LNCAP (cell line): ENCODE results near the gene NFATC2.

Source experiments
- CTCF ChIP-seq: fragments of 450-650 bp; IDR thresholded peaks from 2 replicates; pipeline ENCODE4 v1.5.1; 2017; ENCODE audit warnings: mild to moderate bottlenecking

The NFATC2 gene

DNA sequence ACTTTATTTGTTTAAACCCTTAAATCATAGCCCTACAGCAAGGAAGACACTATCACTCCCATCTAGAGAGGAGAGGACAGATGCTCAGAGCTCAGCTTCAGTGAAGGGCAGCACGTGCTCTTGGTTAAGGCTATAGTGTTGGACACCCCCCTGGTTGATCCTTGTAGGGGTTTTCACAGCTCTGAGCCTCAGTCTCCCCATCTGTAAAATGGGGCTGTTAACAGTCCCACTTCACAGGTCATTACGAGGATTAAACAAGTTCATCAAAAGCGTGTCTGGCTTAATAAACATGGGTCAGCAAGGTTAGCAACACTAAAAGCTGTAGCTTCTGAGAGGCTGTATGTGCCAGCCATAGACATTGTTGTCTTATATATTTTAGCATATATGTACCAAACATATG, 82.4 kb downstream of the NFATC2 start:
- no peak for TF ChIP-seq CTCF

DNA sequence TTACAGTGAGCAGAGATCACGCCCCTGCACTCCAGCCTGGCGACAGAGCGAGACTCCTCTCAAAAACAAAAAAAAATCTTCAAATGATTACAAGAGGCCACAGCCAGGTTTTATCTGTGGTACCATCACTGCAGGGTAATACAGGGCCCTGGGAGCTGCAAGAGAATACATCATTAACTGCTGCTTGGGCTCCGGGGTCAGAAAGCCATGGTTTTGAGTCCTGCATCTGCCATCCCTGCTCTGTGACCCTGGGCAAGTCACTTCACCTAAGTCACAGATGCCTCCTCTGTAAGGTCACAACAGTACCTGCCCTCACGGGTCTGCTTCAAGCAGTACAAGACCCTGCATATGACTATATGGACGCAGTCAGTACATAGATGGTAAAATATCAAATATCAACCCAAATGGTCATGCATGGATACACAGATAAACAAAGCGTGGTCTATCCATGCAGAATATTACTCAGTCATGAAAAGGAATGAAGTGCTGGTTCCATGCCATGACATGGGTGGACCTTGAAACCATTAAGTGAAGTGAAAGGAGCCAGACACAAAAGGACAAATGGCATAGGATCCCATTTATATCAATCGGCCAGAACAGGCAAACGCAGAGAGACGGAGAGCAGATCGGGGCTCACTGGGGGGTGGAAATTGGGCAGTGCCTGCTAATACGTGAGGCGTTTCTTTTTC, 83.6 kb downstream of the NFATC2 start:
- TF ChIP-seq CTCF: no peak

DNA sequence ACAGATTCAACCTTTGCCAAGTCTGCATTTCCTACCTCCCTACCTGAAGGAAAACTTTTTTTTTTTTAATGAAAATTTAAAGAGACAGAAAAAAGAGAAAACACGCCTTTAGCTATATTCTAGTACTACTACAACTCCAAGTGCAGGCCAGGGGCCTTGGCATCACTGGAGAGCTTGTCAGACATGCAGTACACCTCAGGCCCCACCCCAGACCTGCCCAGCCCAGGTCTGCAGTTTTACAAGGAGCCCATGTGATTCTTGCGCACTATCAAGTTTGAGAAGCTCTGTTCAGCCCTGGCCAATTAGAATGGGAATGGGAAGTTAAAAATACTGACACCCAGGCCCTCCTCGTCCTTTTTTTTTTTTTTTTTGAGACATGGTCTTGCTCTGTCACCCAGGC, 85.0 kb downstream of the NFATC2 start:
- TF ChIP-seq CTCF: no peak

DNA sequence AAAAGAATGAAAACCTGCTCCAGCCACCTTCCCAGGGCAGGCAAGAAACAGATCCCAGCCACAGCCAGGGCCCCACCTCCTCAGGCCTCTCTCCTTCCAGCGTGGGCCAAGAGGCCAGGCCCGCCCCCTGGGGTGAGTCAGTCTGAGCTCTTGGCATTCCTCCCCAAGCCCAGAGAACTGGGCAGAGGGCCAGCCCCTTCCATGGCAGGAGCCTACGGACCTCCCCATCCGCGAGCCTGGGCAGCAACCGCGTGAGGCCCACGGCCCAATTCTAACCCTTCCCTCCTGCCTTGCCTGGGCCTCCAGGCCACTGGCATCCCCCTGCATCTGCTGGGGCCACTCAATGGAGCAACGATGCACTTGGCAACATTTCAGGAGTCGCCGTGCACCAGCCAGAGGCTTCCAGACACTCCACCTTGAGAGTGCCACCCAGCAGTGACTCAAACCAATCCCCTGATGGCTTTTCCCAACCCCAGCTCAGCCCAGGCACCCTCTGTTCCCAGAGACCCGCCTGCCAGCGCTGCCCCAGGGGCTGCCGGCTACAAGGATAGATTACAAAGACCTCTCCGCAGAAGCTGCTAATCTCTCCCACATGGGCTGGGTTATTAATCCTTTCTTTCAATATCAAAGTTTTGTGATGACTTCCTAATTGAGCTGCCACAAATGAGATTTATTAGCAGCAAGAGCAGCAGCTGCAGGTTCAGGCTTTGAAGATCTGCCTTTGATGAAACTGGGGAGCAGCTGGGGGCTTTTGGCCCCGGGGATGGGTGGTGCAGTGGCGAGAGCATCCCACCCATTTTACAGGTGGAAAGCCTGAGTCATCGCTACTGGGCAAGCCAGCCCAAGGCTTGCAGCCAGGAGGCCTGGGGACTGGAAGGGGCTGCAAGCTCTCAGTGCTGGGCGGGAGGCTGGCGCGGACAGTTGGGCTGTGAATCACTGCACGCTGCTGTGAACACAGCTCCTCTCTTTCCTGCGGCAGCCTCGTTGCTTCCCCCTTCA, 85.7 kb downstream of the NFATC2 start:
- TF ChIP-seq CTCF: no peak

DNA sequence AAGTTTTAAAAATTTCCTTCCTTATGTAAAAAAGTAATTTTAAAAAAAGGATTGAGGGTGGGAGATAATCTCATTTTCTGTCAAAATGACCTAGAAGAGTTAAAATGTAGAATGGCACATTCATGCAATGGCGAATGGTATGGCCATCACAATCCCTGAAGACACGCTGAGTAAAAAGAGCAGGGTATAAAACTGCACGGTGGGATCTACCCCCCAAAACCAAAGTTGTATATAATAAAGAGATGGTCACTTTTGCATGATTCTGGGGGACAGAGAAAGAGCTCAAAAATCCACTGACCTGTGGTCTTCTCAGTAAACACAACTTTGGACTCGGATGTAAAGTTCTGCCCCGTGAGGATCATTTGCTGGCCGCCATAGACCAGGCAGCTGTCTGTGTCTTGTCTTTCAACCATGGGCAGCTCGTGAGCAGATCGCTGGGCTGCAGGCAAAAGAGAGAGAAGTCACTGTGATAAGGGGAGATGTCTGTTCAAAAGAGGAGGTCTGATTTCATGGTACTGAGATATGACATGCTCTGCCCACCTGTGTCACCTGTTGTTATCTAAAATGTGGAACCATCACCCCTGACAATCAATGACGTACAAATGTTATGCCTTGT, 88.2 kb downstream of the NFATC2 start:
- TF ChIP-seq CTCF: no peak

DNA sequence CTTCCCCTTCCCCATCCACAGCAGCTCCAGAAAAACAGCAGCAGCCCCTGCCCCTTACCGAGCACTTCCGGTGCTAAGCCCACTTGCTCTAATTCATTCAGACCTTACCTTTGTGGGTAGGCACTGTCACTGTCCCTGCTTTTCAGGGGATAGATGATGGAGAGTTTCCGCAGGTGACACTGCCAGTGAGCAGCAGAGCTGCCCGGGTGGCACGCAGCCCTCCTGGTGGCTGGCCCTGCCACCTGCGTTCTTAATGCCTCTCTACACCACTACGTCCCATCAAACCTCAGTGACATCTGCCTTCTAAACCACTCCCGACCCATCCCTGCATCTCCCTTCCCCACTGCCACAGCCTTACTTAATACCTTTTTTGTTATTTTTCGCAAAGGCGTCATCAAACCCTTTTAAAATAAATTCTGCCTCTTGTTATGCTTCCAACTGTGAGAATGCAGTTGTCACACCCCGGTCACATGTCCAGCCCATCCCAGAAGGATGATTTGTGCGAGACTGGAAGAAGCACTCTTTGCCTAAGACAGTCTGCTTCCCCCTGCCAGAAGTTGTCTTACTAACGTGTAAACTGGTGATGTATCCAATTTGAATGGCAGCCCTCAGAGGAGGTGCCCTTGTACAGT, 89.7 kb downstream of the NFATC2 start:
- TF ChIP-seq CTCF: no peak

- no peak for TF ChIP-seq CTCF
Observed at GRCh38 chr20:51452091-51452613, 90.4 kb downstream of the NFATC2 start.
